Esophagus muscularis mucosa (tissue), 4 donors: ENCODE data around the gene PRODH2. TPM values are rescaled to one million over a fixed set of nuclear protein-coding genes. Genes with fewer than 3 reads are reported as not detected.

Experiments used
- DNase-seq: peaks from one replicate; pipeline ENCODE4 v3.0.0-alpha.2; 2017; ENCODE audit errors: extremely low spot score
- H3K27ac ChIP-seq, 4 donors: fragments of 200-600 bp; sonication (generic); replicated peaks in 1 of 4; 1 replicate in 3 of 4; 2 replicates in 1 of 4; pipeline ENCODE4 v1.5.1; 2016 to 2019; ENCODE audit warnings: mild to moderate bottlenecking in 1 of 4
- H3K27me3 ChIP-seq, 4 donors: fragments of 200-600 bp; sonication (generic); one replicate each; pipeline versions ENCODE4 v1.5.1 to v1.6.0; 2016 to 2019
- H3K36me3 ChIP-seq, 4 donors: fragments of 200-600 bp; sonication (generic); one replicate each; pipeline ENCODE4 v1.5.1; 2016 to 2019
- H3K4me1 ChIP-seq, 4 donors: fragments of 200-600 bp; sonication (generic); one replicate each; pipeline ENCODE4 v1.5.1; 2016 to 2019
- H3K4me3 ChIP-seq, 4 donors: fragments of 200-600 bp; sonication (generic); 1 replicate in 2 of 4; 2 replicates in 2 of 4; pipeline ENCODE4 v1.5.1; 2016 to 2019; ENCODE audit warnings: mild to moderate bottlenecking in 4 of 4, moderate library complexity in 1 of 4
- H3K9me3 ChIP-seq, 4 donors: fragments of 200-600 bp; sonication (generic); 1 replicate in 3 of 4; 2 replicates in 1 of 4; pipeline ENCODE4 v1.5.1; 2016 to 2019
- EP300 ChIP-seq: sonication (generic); formaldehyde crosslinking; IDR thresholded peaks from one replicate; pipeline ENCODE4 v1.6.1; 2017; ENCODE audit warnings: antibody characterized with exemption
- POLR2A ChIP-seq: fragments of 450-650 bp; IDR thresholded peaks from one replicate; pipeline ENCODE4 v1.6.1; 2017; ENCODE audit warnings: antibody characterized with exemption, moderate library complexity, mild to moderate bottlenecking, low read depth
- POLR2AphosphoS5 ChIP-seq, 2 donors: sonication (generic); formaldehyde crosslinking; IDR thresholded peaks; one replicate each; pipeline ENCODE4 v1.6.1; 2017; ENCODE audit warnings: antibody characterized with exemption in 2 of 2
- WGBS: methylation state at CpG from one replicate; pipeline ENCODE4 v1.1.5; 2018; 5-methylcytosine and 5-hydroxymethylcytosine counted together
- intact Hi-C: fragments of 100-400 bp; cut with DNase I; formaldehyde crosslinking; loops from one replicate; pipeline ENCODE4 v1.15.1; 2023
- total RNA-seq, 4 donors: library from RNA; depleted of rRNA; stranded (reverse); fragments of >200 nt; gene quantifications; one replicate each; pipeline versions ENCODE4 v1.1.0 to v1.2.1, GENCODE V29; 2016
- TF ChIP-seq, protein P1 (sequence below), 3 experiments: fragments of 200-600 bp in 2 of 3; fragments of 450-650 bp in 1 of 3; sonication (generic) in 2 of 3; IDR thresholded peaks; one replicate each; pipeline ENCODE4 v1.5.1; 2017 to 2019; ENCODE audit warnings: antibody characterized with exemption in 3 of 3, mild to moderate bottlenecking in 2 of 3, moderate library complexity in 1 of 3

PRODH2 gene
- total RNA-seq, 4 donors from 2014 or later: not detected

DNA sequence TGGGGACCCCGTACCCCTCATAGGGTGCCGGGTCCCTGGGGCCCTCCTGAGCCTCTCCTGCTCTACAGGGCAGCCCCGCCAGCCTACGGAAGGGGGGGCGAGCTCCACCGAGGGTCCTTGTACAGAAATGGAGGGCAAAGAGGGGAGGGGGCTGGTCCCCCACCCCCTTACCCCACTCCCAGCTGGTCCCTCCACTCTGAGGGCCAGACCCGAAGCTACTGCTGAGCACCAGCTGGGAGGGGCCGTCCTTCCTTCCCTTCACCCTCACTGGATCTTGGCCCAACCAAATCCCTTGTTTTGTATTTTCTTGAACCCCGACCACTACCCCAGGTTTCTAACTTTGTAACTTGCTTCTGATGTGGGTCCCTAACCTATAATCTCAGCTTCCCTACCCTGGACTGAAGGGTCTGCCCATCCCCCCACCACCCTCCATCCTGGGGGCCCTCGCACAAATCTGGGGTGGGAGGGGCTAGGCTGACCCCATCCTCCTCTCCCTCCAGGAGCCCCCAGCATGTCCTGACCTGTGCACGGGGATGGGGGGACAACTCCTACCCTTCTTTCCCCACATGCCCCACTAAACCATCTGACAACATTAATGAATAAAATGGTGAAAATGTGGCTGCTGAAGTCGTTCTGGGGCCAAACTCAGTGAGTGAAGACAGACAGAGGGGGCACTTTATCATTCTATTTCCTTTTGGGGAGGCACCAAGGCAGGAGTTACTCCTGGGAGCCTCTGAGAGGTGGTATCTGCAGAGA, 24.3 kb downstream of the PRODH2 start:
- Histone ChIP-seq H3K4me3 (no peak overlapping the region), H3K27ac (no peak overlapping the region), H3K9me3 (no peaks in the 10 kb centered on the region), H3K4me1 (no peaks in the 10 kb centered on the region), H3K36me3 (peaks cover 0 to 35% (median 13%) of the 10 kb centered on the region in 4 donors), H3K27me3 (peaks cover 0 to 15% (median 0%) of the 10 kb centered on the region in 4 donors)
- WGBS: 81% methylated on average over 12 of the region's 12 CpGs
- TF ChIP-seq POLR2AphosphoS5 (IDR thresholded peaks at IDR 0.05) (no peak), EP300 (no peak), POLR2A (no peak)
- TF ChIP-seq, protein P1, sequence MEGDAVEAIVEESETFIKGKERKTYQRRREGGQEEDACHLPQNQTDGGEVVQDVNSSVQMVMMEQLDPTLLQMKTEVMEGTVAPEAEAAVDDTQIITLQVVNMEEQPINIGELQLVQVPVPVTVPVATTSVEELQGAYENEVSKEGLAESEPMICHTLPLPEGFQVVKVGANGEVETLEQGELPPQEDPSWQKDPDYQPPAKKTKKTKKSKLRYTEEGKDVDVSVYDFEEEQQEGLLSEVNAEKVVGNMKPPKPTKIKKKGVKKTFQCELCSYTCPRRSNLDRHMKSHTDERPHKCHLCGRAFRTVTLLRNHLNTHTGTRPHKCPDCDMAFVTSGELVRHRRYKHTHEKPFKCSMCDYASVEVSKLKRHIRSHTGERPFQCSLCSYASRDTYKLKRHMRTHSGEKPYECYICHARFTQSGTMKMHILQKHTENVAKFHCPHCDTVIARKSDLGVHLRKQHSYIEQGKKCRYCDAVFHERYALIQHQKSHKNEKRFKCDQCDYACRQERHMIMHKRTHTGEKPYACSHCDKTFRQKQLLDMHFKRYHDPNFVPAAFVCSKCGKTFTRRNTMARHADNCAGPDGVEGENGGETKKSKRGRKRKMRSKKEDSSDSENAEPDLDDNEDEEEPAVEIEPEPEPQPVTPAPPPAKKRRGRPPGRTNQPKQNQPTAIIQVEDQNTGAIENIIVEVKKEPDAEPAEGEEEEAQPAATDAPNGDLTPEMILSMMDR (IDR thresholded peaks at IDR 0.05): no peak
- DNase-seq: no peak
- intact Hi-C loops: loop anchor here (10.0 kb wide), 1 partner anchor 66 kb away; the partner anchor contains the start of genes KIRREL2 and NPHS1

GRCh38 chr19:35787227-35787799, 25.3 kb downstream of the PRODH2 start:
- intact Hi-C loops: loop anchor here (10.0 kb wide), 1 partner anchor 67 kb away; the partner anchor contains the start of genes KIRREL2 and NPHS1
- no peak for DNase-seq
- Histone ChIP-seq H3K27me3 (peaks cover 0 to 10% (median 0%) of the 10 kb centered on the region in 4 donors), H3K4me3 (no peak overlapping the region), H3K36me3 (peaks cover 0 to 45% (median 17%) of the 10 kb centered on the region in 4 donors), H3K27ac (no peak overlapping the region), H3K4me1 (no peaks in the 10 kb centered on the region), H3K9me3 (no peaks in the 10 kb centered on the region)
- TF ChIP-seq, protein P1 (IDR thresholded peaks at IDR 0.05): no peak
- TF ChIP-seq POLR2AphosphoS5 (IDR thresholded peaks at IDR 0.05): no peak
- no peak for TF ChIP-seq POLR2A
- no peak for TF ChIP-seq EP300
- 89% methylated on average over 12 of the region's 15 CpGs for WGBS

DNA sequence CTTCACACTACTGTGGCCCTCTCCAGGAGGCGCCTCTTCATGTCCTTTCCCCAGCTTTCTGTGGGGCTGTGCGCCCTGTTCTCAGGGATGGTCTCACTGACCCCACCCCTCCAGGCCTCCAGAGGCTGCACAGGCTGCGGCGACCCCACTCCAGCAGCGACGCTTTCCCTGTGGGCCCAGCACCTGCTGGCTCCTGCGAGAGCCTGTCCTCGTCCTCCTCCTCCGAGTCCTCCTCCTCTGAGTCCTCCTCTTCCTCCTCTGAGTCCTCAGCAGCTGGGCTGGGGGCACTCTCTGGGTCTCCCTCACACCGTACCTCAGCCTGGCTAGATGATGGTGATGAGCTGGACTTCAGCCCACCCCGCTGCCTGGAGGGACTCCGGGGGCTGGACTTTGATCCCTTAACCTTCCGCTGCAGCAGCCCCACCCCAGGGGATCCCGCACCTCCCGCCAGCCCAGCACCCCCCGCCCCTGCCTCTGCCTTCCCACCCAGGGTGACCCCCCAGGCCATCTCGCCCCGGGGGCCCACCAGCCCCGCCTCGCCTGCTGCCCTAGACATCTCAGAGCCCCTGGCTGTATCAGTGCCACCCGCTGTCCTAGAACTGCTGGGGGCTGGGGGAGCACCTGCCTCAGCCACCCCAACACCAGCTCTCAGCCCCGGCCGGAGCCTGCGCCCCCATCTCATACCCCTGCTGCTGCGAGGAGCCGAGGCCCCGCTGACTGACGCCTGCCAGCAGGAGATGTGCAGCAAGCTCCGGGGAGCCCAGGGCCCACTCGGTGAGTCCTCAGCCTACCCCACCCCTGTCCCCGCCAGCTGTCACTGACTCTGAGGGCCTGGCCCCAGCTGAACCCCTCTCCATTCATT, 26.1 kb downstream of the PRODH2 start:
- 90% methylated on average over 27 of the region's 31 CpGs for WGBS
- Histone ChIP-seq H3K4me3 (no peak overlapping the region), H3K9me3 (no peaks in the 10 kb centered on the region), H3K27ac (no peak overlapping the region), H3K36me3 (peaks cover 0 to 52% (median 24%) of the 10 kb centered on the region in 4 donors), H3K4me1 (no peaks in the 10 kb centered on the region), H3K27me3 (peaks cover 0 to 10% (median 0%) of the 10 kb centered on the region in 4 donors)
- no peak for DNase-seq
- intact Hi-C loops: loop anchor here (10.0 kb wide), 1 partner anchor 68 kb away; the partner anchor contains the start of genes KIRREL2 and NPHS1
- TF ChIP-seq, protein P1 (IDR thresholded peaks at IDR 0.05): no peak
- TF ChIP-seq POLR2AphosphoS5 (IDR thresholded peaks at IDR 0.05) (no peak), EP300 (no peak), POLR2A (no peak)

DNA sequence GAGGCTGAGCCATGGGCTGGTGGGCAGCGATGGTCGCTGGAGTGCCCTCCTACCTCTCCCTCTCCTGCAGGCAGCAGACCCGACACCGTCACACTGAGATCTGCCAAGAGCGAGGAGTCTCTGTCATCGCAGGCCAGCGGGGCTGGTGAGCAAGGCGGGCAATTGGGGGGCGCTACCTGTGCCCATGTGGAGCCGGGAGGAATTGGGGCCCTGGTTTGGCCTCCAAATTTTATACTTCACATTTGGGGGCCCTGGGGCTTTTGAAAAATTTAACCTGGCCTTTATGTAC, 27.4 kb downstream of the PRODH2 start:
- Histone ChIP-seq H3K27ac (no peak overlapping the region), H3K27me3 (no peaks in the 10 kb centered on the region), H3K4me1 (no peaks in the 10 kb centered on the region), H3K9me3 (no peaks in the 10 kb centered on the region), H3K4me3 (no peak overlapping the region), H3K36me3 (peaks cover 6 to 65% (median 34%) of the 10 kb centered on the region in 4 donors)
- no peak for DNase-seq
- WGBS: 93% methylated on average over 8 of the region's 10 CpGs
- intact Hi-C loops: loop anchor here (10.0 kb wide), 1 partner anchor 70 kb away; the partner anchor contains the start of genes KIRREL2 and NPHS1
- TF ChIP-seq, protein P1 (IDR thresholded peaks at IDR 0.05): no peak
- TF ChIP-seq EP300 (no peak), POLR2AphosphoS5 (IDR thresholded peaks at IDR 0.05) (no peak), POLR2A (no peak)
